ENCODE data around the gene BBS7. TPM values are rescaled to one million over a fixed set of nuclear protein-coding genes. Genes with fewer than 3 reads are reported as not detected.

The BBS7 gene
- total and polyA plus RNA-seq, 9 of the 15 experiments (the other 6 are each of a cell fraction or from before 2014, with no cell fraction given): 13.4 to 25.8 (median 16.4) TPM

DNA sequence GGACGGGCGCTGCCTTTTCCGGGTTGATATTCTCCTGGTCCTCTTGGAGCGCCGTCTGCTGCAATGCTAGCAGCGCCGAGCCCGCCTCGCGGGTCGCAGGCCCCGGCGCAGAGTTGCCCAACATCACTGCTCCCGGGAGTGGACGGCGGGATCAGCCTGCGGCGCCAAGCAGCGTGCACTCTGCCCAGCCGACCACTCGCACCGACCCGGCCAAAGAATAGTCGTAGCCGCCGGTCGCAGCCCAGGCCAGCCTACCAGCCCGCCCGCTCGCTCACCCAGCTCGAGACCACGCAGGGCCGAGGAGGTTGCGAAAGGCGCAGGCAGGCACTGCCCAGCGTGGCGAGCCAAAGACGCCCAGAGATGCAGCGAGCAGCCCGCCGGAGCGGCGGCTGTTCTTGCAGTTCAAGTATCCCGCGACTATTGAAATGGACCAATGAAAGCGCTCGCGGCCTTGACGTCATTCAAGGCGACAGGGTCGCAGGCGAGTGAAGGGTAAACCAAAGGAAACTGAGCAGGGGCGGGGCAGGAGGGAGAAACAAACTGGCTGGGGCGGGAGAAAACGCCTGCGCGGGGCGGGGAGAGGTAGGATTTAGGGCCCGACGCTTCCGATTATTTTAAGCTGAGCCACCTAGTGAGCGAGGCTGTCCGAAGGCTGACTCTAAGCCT is 46.6 kb downstream of the BBS7 start, which contains the start of gene CCNA2 (continued):
- no peak for TF ChIP-seq ZSCAN32 (CRISPR knock-in tag; IDR thresholded peaks at IDR 0.05)
- no peak for TF ChIP-seq FOXJ3 (CRISPR knock-in tag; IDR thresholded peaks at IDR 0.05)
- TF ChIP-seq POU5F1 (IDR thresholded peaks at IDR 0.05; ENCODE audit: borderline replicate concordance, low read depth, low read length, partially characterized antibody): no peak
- TF ChIP-seq SNRNP70 (optimal IDR thresholded peaks at IDR 0.05; ENCODE audit: low read depth, low read length): no peak
- TF ChIP-seq TCFL5 (CRISPR knock-in tag; conservative IDR thresholded peaks at IDR 0.05): no peak
- TF ChIP-seq RBM15 (IDR thresholded peaks at IDR 0.05; ENCODE audit: insufficient read depth, low read length): no peak
- TF ChIP-seq YBX1 (IDR thresholded peaks at IDR 0.05): no peak
- TF ChIP-seq, protein P1, sequence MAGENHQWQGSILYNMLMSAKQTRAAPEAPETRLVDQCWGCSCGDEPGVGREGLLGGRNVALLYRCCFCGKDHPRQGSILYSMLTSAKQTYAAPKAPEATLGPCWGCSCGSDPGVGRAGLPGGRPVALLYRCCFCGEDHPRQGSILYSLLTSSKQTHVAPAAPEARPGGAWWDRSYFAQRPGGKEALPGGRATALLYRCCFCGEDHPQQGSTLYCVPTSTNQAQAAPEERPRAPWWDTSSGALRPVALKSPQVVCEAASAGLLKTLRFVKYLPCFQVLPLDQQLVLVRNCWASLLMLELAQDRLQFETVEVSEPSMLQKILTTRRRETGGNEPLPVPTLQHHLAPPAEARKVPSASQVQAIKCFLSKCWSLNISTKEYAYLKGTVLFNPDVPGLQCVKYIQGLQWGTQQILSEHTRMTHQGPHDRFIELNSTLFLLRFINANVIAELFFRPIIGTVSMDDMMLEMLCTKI (IDR thresholded peaks at IDR 0.05; ENCODE audit: partially characterized antibody): no peak
- no peak for TF ChIP-seq TRIM25 (IDR thresholded peaks at IDR 0.05; ENCODE audit: borderline replicate concordance)
- TF ChIP-seq, protein P2, sequence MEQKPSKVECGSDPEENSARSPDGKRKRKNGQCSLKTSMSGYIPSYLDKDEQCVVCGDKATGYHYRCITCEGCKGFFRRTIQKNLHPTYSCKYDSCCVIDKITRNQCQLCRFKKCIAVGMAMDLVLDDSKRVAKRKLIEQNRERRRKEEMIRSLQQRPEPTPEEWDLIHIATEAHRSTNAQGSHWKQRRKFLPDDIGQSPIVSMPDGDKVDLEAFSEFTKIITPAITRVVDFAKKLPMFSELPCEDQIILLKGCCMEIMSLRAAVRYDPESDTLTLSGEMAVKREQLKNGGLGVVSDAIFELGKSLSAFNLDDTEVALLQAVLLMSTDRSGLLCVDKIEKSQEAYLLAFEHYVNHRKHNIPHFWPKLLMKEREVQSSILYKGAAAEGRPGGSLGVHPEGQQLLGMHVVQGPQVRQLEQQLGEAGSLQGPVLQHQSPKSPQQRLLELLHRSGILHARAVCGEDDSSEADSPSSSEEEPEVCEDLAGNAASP (IDR thresholded peaks at IDR 0.05): no peak
- TF ChIP-seq SETDB1 (IDR thresholded peaks at IDR 0.05; ENCODE audit: low read length): no peak
- no peak for TF ChIP-seq ILK (tag; IDR thresholded peaks at IDR 0.05; ENCODE audit: borderline replicate concordance, low read depth)
- peak; percentile 85; the same call in 1 of the 2 replicates for TF ChIP-seq PHF8 (IDR thresholded peaks at IDR 0.05; ENCODE audit: borderline replicate concordance, low read length)
- TF ChIP-seq, protein P3, sequence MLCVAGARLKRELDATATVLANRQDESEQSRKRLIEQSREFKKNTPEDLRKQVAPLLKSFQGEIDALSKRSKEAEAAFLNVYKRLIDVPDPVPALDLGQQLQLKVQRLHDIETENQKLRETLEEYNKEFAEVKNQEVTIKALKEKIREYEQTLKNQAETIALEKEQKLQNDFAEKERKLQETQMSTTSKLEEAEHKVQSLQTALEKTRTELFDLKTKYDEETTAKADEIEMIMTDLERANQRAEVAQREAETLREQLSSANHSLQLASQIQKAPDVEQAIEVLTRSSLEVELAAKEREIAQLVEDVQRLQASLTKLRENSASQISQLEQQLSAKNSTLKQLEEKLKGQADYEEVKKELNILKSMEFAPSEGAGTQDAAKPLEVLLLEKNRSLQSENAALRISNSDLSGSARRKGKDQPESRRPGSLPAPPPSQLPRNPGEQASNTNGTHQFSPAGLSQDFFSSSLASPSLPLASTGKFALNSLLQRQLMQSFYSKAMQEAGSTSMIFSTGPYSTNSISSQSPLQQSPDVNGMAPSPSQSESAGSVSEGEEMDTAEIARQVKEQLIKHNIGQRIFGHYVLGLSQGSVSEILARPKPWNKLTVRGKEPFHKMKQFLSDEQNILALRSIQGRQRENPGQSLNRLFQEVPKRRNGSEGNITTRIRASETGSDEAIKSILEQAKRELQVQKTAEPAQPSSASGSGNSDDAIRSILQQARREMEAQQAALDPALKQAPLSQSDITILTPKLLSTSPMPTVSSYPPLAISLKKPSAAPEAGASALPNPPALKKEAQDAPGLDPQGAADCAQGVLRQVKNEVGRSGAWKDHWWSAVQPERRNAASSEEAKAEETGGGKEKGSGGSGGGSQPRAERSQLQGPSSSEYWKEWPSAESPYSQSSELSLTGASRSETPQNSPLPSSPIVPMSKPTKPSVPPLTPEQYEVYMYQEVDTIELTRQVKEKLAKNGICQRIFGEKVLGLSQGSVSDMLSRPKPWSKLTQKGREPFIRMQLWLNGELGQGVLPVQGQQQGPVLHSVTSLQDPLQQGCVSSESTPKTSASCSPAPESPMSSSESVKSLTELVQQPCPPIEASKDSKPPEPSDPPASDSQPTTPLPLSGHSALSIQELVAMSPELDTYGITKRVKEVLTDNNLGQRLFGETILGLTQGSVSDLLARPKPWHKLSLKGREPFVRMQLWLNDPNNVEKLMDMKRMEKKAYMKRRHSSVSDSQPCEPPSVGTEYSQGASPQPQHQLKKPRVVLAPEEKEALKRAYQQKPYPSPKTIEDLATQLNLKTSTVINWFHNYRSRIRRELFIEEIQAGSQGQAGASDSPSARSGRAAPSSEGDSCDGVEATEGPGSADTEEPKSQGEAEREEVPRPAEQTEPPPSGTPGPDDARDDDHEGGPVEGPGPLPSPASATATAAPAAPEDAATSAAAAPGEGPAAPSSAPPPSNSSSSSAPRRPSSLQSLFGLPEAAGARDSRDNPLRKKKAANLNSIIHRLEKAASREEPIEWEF (CRISPR knock-in tag; IDR thresholded peaks at IDR 0.05): no peak
- no peak for TF ChIP-seq ELF2 (CRISPR knock-in tag; IDR thresholded peaks at IDR 0.05)
- TF ChIP-seq SMAD4 (CRISPR knock-in tag; conservative IDR thresholded peaks at IDR 0.05): no peak
- TF ChIP-seq PHF20 (IDR thresholded peaks at IDR 0.05; ENCODE audit: partially characterized antibody): peak; percentile 55
- TF ChIP-seq POLR2AphosphoS5 (IDR thresholded peaks at IDR 0.05; ENCODE audit: control insufficient read depth, insufficient read depth, low read depth, low read length): peak; percentile 95
